ENCODE data around the gene ERAP2. TPM values are rescaled to one million over a fixed set of nuclear protein-coding genes. Genes with fewer than 3 reads are reported as not detected.
A peak's percentile ranks its signal among the peaks of the same experiment; 100 is the strongest.

The ERAP2 gene
- total and polyA plus RNA-seq, 2 of the 13 experiments (the other 11 are each of a cell fraction or from before 2014, with no cell fraction given), result 12.8 to 16.6 TPM

- TF ChIP-seq SKI (IDR thresholded peaks at IDR 0.05; ENCODE audit: partially characterized antibody) (no peak), ZNF264 (CRISPR knock-in tag; IDR thresholded peaks at IDR 0.05) (no peak), ZBTB37 (CRISPR knock-in tag; IDR thresholded peaks at IDR 0.05) (no peak), MAFF (IDR thresholded peaks at IDR 0.05; ENCODE audit: low read depth, low read length) (no peak), ZNF326 (CRISPR knock-in tag; IDR thresholded peaks at IDR 0.05; ENCODE audit: borderline replicate concordance) (no peak), NRL (CRISPR knock-in tag; IDR thresholded peaks at IDR 0.05; ENCODE audit: borderline replicate concordance) (no peak)
- TF ChIP-seq, protein P1, sequence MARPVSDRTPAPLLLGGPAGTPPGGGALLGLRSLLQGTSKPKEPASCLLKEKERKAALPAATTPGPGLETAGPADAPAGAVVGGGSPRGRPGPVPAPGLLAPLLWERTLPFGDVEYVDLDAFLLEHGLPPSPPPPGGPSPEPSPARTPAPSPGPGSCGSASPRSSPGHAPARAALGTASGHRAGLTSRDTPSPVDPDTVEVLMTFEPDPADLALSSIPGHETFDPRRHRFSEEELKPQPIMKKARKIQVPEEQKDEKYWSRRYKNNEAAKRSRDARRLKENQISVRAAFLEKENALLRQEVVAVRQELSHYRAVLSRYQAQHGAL (CRISPR knock-in tag; IDR thresholded peaks at IDR 0.05; ENCODE audit: not compliant biosample characterization), result no peak
Measured at GRCh38 chr5:96864922-96865530, 11.3 kb upstream of the ERAP2 start (continued).

- WGBS (ENCODE audit: low lambda C conversion rate), result 10% methylated on average over 6 of the region's 6 CpGs
- H3K79me2 ChIP-seq (ENCODE audit: insufficient read depth, low read length), result no peaks in the 10 kb centered on the region
- FAIRE-seq (peak; percentile 79), DNase-seq (ENCODE audit: low spot score) (peak; percentile 62), ATAC-seq (peak; percentile 95)
- no TSS peak for BruUV-seq (replicated peaks)
- no peaks in the 10 kb centered on the region for H3K9me3 ChIP-seq (ENCODE audit: low read length)
- H3K36me3 ChIP-seq (replicated peaks in 1 of 2; ENCODE audit: control insufficient read depth in 1 of 2, insufficient read depth in 2 of 2, low read length in 2 of 2), result no peaks in the 10 kb centered on the region
- intact Hi-C loops (cut with micrococcal nuclease; ENCODE audit: unreplicated experiment), result loop anchor here (1.0 to 5.0 kb wide), 6 partner anchors 32 to 294 kb away; partner anchors contain the start of genes LIX1 and LNPEP
- no peaks in the 10 kb centered on the region; a peak in 1 of 5 replicates for H3K27me3 ChIP-seq (ENCODE audit: control insufficient read depth in 1 of 2, insufficient read depth in 2 of 2, low read length in 2 of 2)
- no peak overlapping the region for H2AFZ ChIP-seq (ENCODE audit: low read length)
- peaks cover 58% of the 10 kb centered on the region for H3K4me1 ChIP-seq (ENCODE audit: insufficient read depth, low read length)
- H3K27ac ChIP-seq (ENCODE audit: extremely low read length, insufficient read depth, low read length), result no peak overlapping the region
- no peak overlapping the region for H3K4me2 ChIP-seq (ENCODE audit: low read depth, low read length)
- no peaks in the 10 kb centered on the region for H4K20me1 ChIP-seq (ENCODE audit: insufficient read depth, low read length)
- ChIA-PET POLR2A (interaction anchor here (1.2 kb wide), 1 partner anchor 61 kb away, joined by 9 read pairs; the partner anchor contains the start of gene ERAP1), CTCF (ENCODE audit: low intra/inter-chr PET ratio, low total read pairs) (interaction anchor here (0.6 to 1.4 kb wide), 2 partner anchors 65 to 294 kb away, joined by 3 to 21 read pairs; no protein-coding TSS in a partner anchor)
- in situ Hi-C loops (cut with HindIII; ENCODE audit: extremely low pct_ligation_motif_present, low pct_unique_long_range_greater_than_20kb), result no loop called here
- no peak overlapping the region for H3K4me3 ChIP-seq (replicated peaks in 1 of 3; ENCODE audit: insufficient read depth in 1 of 3, low read depth in 2 of 3, low read length in 3 of 3)
- no peak overlapping the region for H3K9ac ChIP-seq (ENCODE audit: insufficient read depth, low read depth, low read length)
- TF ChIP-seq SMC3 (IDR thresholded peaks at IDR 0.05; ENCODE audit: low read length), result peak; percentile 93
- no peak for TF ChIP-seq ELF1 (CRISPR knock-in tag; IDR thresholded peaks at IDR 0.05)
- peak; percentile 49; the same call in 1 of the 2 replicates for TF ChIP-seq KMT2B (CRISPR knock-in tag; IDR thresholded peaks at IDR 0.05)
- TF ChIP-seq NR2F6 (IDR thresholded peaks at IDR 0.05), result no peak
- peak; percentile 18; the same call in 1 of the 2 replicates for TF ChIP-seq NR2F6 (CRISPR knock-in tag; IDR thresholded peaks at IDR 0.05)
- peak; percentile 71 for TF ChIP-seq RAD21 (CRISPR knock-in tag; IDR thresholded peaks at IDR 0.05)
- TF ChIP-seq GATAD2A (CRISPR knock-in tag; IDR thresholded peaks at IDR 0.05), result 0 out of 2 replicates have a peak, but pooled peaks have one; percentile 32
- no peak for TF ChIP-seq MED13 (CRISPR knock-in tag; IDR thresholded peaks at IDR 0.05)
- TF ChIP-seq THAP11 (CRISPR knock-in tag; IDR thresholded peaks at IDR 0.05), result 0 out of 2 replicates have a peak, but pooled peaks have one; percentile 15
- TF ChIP-seq YEATS2 (CRISPR knock-in tag; IDR thresholded peaks at IDR 0.05; ENCODE audit: borderline replicate concordance), result 0 out of 2 replicates have a peak, but pooled peaks have one; percentile 37
- no peak for TF ChIP-seq ZNF775 (CRISPR knock-in tag; IDR thresholded peaks at IDR 0.05; ENCODE audit: borderline replicate concordance)
- no peak for TF ChIP-seq ZNF350 (CRISPR knock-in tag; IDR thresholded peaks at IDR 0.05; ENCODE audit: borderline replicate concordance, low read depth)
- TF ChIP-seq ZNF335 (CRISPR knock-in tag; IDR thresholded peaks at IDR 0.05), result 0 out of 2 replicates have a peak, but pooled peaks have one; percentile 31
Measured at GRCh38 chr5:96868603-96869371, 7.5 kb upstream of the ERAP2 start.

Data from HepG2 (cell line).